ENCODE data around the gene ANTKMT.

The ANTKMT gene

DNA sequence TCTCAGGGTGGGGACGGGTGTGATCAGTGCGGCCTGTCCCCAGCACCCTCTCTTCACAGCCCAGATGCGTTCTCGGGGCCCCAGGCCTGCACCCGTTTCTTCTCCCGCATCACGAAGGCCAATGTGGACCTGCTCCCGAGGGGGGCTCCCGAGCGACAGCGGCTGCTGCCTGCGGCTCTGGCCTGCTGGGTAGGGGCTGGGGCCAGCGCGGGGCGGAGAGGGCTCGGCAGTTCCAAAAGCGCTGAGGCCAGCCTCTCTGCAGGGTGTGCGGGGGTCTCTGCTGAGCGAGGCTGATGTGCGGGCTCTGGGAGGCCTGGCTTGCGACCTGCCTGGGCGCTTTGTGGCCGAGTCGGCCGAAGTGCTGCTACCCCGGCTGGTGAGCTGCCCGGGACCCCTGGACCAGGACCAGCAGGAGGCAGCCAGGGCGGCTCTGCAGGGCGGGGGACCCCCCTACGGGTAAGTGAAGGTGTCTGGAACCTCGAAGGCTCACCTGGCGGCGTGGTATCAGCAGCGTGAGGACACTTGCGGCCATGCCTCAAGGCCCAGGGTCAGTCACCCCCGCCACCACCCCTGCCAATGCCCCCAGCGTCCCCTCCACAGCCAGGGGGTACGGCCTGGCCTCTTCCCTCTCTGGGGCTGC, 44.0 kb downstream of the ANTKMT start:
- no peak for DNase-seq (ENCODE audit: low read depth)

DNA sequence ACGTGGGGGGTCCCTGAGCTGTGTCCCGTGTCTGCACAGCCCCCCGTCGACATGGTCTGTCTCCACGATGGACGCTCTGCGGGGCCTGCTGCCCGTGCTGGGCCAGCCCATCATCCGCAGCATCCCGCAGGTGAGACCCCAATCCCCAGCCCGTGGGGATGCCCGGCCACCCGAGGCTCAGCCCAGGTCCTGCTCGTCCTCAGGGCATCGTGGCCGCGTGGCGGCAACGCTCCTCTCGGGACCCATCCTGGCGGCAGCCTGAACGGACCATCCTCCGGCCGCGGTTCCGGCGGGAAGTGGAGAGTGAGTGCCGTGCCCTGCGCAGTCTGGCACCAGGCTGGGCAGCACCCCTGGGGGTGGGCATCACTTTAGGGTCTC, 44.5 kb downstream of the ANTKMT start:
- no peak for DNase-seq (ENCODE audit: low read depth)

DNA sequence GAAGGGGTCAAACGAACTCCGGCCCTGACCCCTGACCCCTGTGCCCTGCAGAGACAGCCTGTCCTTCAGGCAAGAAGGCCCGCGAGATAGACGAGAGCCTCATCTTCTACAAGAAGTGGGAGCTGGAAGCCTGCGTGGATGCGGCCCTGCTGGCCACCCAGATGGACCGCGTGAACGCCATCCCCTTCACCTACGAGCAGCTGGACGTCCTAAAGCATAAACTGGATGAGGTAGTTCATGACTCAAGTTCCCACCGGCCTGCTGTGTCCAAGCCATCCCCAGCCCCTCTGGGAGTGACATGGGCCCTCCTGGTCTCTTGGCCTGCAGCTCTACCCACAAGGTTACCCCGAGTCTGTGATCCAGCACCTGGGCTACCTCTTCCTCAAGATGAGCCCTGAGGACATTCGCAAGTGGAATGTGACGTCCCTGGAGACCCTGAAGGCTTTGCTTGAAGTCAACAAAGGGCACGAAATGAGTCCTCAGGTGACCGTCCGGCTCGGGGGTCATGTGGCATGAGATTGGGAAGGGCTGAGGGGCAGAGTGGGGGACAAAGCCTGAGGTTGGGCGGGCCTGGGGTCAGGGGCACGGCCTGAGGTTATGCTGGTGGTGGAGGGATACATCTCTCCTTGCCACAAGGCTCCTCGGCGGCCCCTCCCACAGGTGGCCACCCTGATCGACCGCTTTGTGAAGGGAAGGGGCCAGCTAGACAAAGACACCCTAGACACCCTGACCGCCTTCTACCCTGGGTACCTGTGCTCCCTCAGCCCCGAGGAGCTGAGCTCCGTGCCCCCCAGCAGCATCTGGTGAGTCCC, 45.3 kb downstream of the ANTKMT start:
- DNase-seq (ENCODE audit: low read depth), result no peak

DNA sequence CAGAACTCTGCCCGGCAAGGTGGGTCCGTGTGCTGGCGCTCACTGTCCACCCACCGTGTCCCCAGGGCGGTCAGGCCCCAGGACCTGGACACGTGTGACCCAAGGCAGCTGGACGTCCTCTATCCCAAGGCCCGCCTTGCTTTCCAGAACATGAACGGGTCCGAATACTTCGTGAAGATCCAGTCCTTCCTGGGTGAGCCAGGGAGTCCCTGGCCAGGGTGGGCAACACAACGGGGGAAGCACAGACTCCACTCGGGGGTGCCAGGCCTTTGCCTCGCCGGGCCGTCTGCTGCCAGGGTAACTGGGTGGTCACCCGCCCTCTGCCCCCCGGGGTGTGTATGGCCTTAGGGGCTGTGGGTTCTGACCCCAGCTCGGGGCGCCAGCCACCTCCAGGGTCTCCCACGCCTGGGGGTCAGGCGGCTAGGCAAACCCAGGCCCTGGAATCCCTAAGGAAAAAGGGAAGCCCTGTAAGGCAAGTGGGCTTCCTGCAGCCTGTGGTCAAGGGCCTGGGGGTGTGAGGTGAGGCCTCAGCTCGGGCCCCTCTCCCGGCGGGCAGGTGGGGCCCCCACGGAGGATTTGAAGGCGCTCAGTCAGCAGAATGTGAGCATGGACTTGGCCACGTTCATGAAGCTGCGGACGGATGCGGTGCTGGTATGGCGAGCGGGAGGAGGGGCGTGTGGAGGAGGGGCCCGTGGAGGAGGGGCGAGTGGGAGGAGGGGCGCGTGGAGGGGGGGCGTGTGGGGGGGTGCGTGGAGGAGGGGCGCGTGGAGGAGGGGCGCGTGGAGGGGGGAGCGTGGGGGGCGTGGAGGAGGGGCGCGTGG, 46.1 kb downstream of the ANTKMT start:
- no peak for DNase-seq (ENCODE audit: low read depth)

DNA sequence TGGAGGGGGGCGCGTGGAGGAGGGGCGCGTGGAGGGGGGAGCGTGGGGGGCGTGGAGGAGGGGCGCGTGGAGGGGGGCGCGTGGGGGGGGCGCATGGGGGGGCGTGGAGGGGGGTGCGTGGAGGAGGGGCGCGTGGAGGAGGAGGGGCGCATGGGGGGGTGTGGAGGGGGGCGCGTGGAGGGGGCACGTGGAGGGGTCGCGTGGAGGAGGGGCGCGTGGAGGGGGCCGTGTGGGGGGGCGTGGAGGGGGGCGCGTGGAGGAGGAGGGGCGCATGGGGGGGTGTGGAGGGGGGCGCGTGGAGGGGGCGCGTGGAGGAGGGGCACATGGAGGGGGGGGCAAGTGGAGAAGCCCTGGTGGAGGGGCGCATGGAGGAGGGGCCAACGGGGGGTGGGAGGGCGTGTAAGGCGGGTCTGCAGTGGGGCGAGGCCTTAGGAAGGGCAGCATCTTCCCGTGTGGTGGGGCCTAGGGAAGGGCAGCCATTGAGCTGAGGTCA, 46.8 kb downstream of the ANTKMT start:
- DNase-seq (ENCODE audit: low read depth), result no peak

DNA sequence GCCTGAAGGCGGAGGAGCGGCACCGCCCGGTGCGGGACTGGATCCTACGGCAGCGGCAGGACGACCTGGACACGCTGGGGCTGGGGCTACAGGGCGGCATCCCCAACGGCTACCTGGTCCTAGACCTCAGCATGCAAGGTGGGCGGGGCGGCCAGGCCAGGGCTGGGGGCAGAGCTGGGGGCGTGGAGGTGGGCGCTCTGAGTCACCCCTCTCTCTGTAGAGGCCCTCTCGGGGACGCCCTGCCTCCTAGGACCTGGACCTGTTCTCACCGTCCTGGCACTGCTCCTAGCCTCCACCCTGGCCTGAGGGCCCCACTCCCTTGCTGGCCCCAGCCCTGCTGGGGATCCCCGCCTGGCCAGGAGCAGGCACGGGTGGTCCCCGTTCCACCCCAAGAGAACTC, 47.5 kb downstream of the ANTKMT start:
- no peak for DNase-seq (ENCODE audit: low read depth)

DNA sequence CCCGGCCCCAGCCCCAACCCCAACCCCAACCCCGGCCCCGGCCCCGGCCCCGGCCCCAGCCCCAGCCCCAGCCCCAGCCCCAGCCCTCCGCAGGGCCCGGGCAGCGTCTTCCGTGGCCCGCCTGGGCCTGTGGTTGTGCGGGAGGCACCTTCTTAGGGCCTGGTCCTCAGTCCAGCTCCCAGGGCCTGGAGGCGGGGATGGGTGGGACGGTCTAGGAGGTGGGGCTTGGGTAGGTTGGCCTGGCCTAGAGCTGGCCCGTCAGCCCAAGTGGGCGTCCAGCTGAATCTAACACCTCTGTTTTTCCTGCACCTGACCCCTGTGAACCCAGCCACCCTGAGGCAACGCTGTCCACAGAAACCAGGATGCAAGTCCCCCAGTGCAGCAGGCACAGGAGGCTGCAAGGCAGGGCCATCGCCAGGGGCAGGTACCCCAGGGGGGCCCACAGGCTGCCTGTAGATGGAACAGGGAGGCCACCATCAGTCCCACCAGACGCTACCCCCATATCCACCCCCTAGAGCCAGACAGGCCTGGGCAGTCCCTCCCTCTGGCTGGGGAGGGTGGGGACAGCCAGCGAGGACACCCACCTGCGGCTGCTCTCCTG, 48.3 kb downstream of the ANTKMT start:
- DNase-seq (ENCODE audit: low read depth), result no peak

DNA sequence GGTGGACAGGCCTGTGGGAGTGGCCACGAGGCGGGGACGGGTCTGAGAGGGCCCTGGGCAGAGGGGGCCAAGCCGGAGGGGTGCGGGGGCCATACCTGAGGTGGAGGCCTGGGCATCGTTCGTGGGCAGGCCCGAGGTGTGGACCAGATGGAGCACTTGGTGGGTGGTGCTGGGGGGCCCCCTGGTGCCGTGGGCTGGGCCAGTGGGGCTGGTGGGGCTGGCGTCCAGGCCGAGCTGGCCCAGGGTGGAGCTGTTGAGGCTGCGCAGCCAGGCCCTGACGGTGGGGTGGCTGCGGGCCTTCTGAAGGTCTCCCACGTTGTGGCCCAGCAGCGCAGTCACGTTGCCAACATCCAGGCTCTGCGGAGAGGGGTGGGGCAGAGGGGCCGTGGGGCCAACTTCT, 49.0 kb downstream of the ANTKMT start:
- no peak for DNase-seq (ENCODE audit: low read depth)

DNA sequence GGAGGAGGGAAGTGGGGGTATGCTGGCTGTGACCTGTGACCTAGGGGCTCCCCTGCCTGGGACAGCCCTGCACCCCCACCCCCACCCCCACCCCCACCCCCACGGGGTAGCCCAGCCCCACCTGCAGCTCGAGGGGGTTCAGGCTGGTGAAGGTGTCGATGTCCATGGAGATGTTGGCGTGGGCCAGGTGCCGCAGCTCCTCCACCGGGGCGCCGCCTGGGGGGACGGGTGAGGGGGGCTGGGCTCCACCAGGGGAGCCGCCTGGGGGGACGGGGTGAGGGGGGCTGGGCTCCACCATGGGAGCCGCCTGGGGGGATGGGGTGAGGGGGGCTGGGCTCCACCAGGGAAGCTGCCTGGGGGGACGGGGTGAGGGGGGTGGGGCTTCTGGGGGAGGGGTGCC, 49.5 kb downstream of the ANTKMT start:
- no peak for DNase-seq (ENCODE audit: low read depth)
